NAMALWA (cell line): ENCODE results near the gene CDK11A.
"Not testable (repeated sequence)": the region's sequence is repeated elsewhere in the genome, so short reads cannot be mapped to it uniquely, and the experiment has no call there.

Source experiments
- DNase-seq: peaks from one replicate; pipeline ENCODE4 v3.0.0-alpha.2; 2015; ENCODE audit warnings: low spot score

CDK11A gene

GRCh38 chr1:1754051-1754815 lies 30.1 kb upstream of the CDK11A start:
- no peak for DNase-seq

GRCh38 chr1:1753607-1754005 lies 29.4 kb upstream of the CDK11A start:
- DNase-seq: no peak

GRCh38 chr1:1752636-1753606 lies 28.8 kb upstream of the CDK11A start:
- peak; percentile 24 for DNase-seq

GRCh38 chr1:1752190-1752589 lies 28.0 kb upstream of the CDK11A start:
- peak; percentile 15 for DNase-seq

- not testable (repeated sequence) for DNase-seq
Measured at GRCh38 chr1:1749941-1750340, 25.8 kb upstream of the CDK11A start.

- DNase-seq: no peak
Measured at GRCh38 chr1:1748686-1749321, 24.6 kb upstream of the CDK11A start.

GRCh38 chr1:1746566-1746909 lies 22.4 kb upstream of the CDK11A start:
- not testable (repeated sequence) for DNase-seq

- peak; percentile 72 for DNase-seq
Measured at GRCh38 chr1:1745651-1746565, 21.8 kb upstream of the CDK11A start.

- DNase-seq: not testable (repeated sequence)
Measured at GRCh38 chr1:1742529-1742928, 18.4 kb upstream of the CDK11A start.

- not testable (repeated sequence) for DNase-seq
Measured at GRCh38 chr1:1741013-1741412, 16.9 kb upstream of the CDK11A start.

GRCh38 chr1:1738799-1739337 lies 14.7 kb upstream of the CDK11A start:
- DNase-seq: not testable (repeated sequence)

GRCh38 chr1:1737675-1738590 lies 13.8 kb upstream of the CDK11A start:
- not testable (repeated sequence) for DNase-seq

GRCh38 chr1:1732381-1732780 lies 8.2 kb upstream of the CDK11A start:
- no peak for DNase-seq

- no peak for DNase-seq
Measured at GRCh38 chr1:1730870-1731269, 6.7 kb upstream of the CDK11A start.

GRCh38 chr1:1730230-1730629 lies 6.1 kb upstream of the CDK11A start:
- DNase-seq: not testable (repeated sequence)

GRCh38 chr1:1729116-1729816 lies 5.1 kb upstream of the CDK11A start:
- DNase-seq: not testable (repeated sequence)

GRCh38 chr1:1728308-1729005 lies 4.3 kb upstream of the CDK11A start:
- DNase-seq: not testable (repeated sequence)

- DNase-seq: not testable (repeated sequence)
Measured at GRCh38 chr1:1727131-1727651, 3.0 kb upstream of the CDK11A start.
